Fibroblast of lung (primary cell): ENCODE measurements around the gene B4GALT2. TPM values are rescaled to one million over a fixed set of nuclear protein-coding genes. Genes with fewer than 3 reads are reported as not detected.

ENCODE experiments used
- DNase-seq, 2 donors: peaks; one replicate each; pipeline versions ENCODE4 v3.0.0 to v3.0.0-alpha.2; 2010; ENCODE audit warnings: low read depth in 2 of 2
- H2AFZ ChIP-seq: 2 replicates; pipeline ENCODE4 v1.5.1; 2012; ENCODE audit warnings: low read length, control low read depth, inconsistent platforms
- H3K27ac ChIP-seq: 2 replicates; pipeline ENCODE4 v1.5.1; 2011; ENCODE audit warnings: low read length, control low read depth; ENCODE audit not compliant: insufficient read depth
- H3K27me3 ChIP-seq: 2 replicates; pipeline ENCODE4 v1.5.1; 2011; ENCODE audit warnings: mild to moderate bottlenecking, low read length; ENCODE audit not compliant: control insufficient read depth, insufficient read depth
- H3K36me3 ChIP-seq: 2 replicates; pipeline ENCODE4 v1.5.1; 2011; ENCODE audit warnings: low read length; ENCODE audit not compliant: control insufficient read depth, insufficient read depth
- H3K4me1 ChIP-seq: 2 replicates; pipeline ENCODE4 v1.5.1; 2011; ENCODE audit warnings: low read length; ENCODE audit not compliant: control insufficient read depth, insufficient read depth; ENCODE audit errors: extremely low read depth
- H3K4me2 ChIP-seq: 2 replicates; pipeline ENCODE4 v1.5.1; 2011; ENCODE audit warnings: low read length, control low read depth; ENCODE audit not compliant: insufficient read depth; ENCODE audit errors: extremely low read depth
- H3K4me3 ChIP-seq, 4 experiments: fragments of 200-600 bp in 1 of 4; sonication (generic) in 1 of 4; replicated peaks in 1 of 4; 2 replicates each; pipeline ENCODE4 v1.5.1; 2011 to 2016; ENCODE audit warnings: low read length in 4 of 4, low read depth in 3 of 4, mild to moderate bottlenecking in 3 of 4, control low read depth in 2 of 4, inconsistent platforms in 1 of 4, mixed read lengths in 1 of 4; ENCODE audit not compliant: insufficient read depth in 1 of 4; ENCODE audit errors: control extremely low read depth in 1 of 4
- H3K79me2 ChIP-seq: 2 replicates; pipeline ENCODE4 v1.5.1; 2012; ENCODE audit warnings: mild to moderate bottlenecking, low read length, inconsistent platforms; ENCODE audit not compliant: control insufficient read depth, insufficient read depth
- H3K9ac ChIP-seq: 2 replicates; pipeline ENCODE4 v1.5.1; 2011; ENCODE audit warnings: mild to moderate bottlenecking, low read length, control low read depth; ENCODE audit not compliant: insufficient read depth
- H3K9me3 ChIP-seq: 2 replicates; pipeline ENCODE4 v1.5.1; 2012; ENCODE audit warnings: low read depth, low read length; ENCODE audit not compliant: control insufficient read depth, insufficient read depth
- H4K20me1 ChIP-seq: 2 replicates; pipeline ENCODE4 v1.5.1; 2011; ENCODE audit warnings: low read length; ENCODE audit not compliant: control insufficient read depth, insufficient read depth; ENCODE audit errors: extremely low read depth
- EZH2 ChIP-seq: IDR thresholded peaks from 2 replicates; pipeline ENCODE4 v1.5.1; 2012; ENCODE audit warnings: low read length, control low read depth, mild to moderate bottlenecking; ENCODE audit errors: missing control alignments
- polyA plus RNA-seq, 2 donors: library from polyadenylated mRNA; depleted of rRNA in 1 of 2; stranded (reverse) in 1 of 2; unstranded in 1 of 2; fragments of >200 nt; gene quantifications; 2 replicates each; pipeline ENCODE4 v1.2.1, GENCODE V29; 2011 to 2012; ENCODE audit warnings: missing spikeins in 1 of 2
- total RNA-seq: library from RNA; depleted of rRNA; stranded (reverse); fragments of >200 nt; gene quantifications from 2 replicates; pipeline ENCODE4 v1.2.1, GENCODE V29; 2014
- TF ChIP-seq, protein P1 (sequence below), 2 donors: IDR thresholded peaks in 1 of 2; conservative IDR thresholded peaks in 1 of 2; 1 replicate in 1 of 2; 2 replicates in 1 of 2; pipeline ENCODE4 v1.5.1; 2011 to 2012; ENCODE audit warnings: low read length in 2 of 2, control low read depth in 1 of 2, inconsistent platforms in 1 of 2, low read depth in 1 of 2, mild to moderate bottlenecking in 1 of 2

B4GALT2 gene
- total and polyA plus RNA-seq, 2 donors (not counting 1 experiment from before 2014, with no cell fraction given), result 40.6 to 55.0 TPM

DNA sequence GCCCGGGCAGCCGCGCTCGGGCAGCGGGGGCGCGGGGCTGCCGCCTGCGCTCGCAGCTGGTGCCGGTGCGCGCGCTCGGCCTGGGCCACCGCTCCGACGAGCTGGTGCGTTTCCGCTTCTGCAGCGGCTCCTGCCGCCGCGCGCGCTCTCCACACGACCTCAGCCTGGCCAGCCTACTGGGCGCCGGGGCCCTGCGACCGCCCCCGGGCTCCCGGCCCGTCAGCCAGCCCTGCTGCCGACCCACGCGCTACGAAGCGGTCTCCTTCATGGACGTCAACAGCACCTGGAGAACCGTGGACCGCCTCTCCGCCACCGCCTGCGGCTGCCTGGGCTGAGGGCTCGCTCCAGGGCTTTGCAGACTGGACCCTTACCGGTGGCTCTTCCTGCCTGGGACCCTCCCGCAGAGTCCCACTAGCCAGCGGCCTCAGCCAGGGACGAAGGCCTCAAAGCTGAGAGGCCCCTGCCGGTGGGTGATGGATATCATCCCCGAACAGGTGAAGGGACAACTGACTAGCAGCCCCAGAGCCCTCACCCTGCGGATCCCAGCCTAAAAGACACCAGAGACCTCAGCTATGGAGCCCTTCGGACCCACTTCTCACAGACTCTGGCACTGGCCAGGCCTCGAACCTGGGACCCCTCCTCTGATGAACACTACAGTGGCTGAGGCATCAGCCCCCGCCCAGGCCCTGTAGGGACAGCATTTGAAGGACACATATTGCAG is 42.4 kb upstream of the B4GALT2 start:
- H3K4me3 ChIP-seq, result peak overlapping the region in 2 of 4 experiments; percentile 6 to 33
- DNase-seq, result peak; percentile 21 to 45
- H3K4me1 ChIP-seq, result peaks cover 9% of the 10 kb centered on the region
- H3K79me2 ChIP-seq, result no peaks in the 10 kb centered on the region
- no peaks in the 10 kb centered on the region for H4K20me1 ChIP-seq
- no peaks in the 10 kb centered on the region for H3K9me3 ChIP-seq
- no peak overlapping the region for H3K9ac ChIP-seq
- TF ChIP-seq, protein P1, sequence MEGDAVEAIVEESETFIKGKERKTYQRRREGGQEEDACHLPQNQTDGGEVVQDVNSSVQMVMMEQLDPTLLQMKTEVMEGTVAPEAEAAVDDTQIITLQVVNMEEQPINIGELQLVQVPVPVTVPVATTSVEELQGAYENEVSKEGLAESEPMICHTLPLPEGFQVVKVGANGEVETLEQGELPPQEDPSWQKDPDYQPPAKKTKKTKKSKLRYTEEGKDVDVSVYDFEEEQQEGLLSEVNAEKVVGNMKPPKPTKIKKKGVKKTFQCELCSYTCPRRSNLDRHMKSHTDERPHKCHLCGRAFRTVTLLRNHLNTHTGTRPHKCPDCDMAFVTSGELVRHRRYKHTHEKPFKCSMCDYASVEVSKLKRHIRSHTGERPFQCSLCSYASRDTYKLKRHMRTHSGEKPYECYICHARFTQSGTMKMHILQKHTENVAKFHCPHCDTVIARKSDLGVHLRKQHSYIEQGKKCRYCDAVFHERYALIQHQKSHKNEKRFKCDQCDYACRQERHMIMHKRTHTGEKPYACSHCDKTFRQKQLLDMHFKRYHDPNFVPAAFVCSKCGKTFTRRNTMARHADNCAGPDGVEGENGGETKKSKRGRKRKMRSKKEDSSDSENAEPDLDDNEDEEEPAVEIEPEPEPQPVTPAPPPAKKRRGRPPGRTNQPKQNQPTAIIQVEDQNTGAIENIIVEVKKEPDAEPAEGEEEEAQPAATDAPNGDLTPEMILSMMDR (conservative IDR thresholded peaks at IDR 0.05 in 1 of 2, IDR thresholded peaks at IDR 0.05 in 1 of 2; ENCODE audit: low read depth in 1 of 2, low read length in 2 of 2), result peak in 1 of 2 donors; percentile 7
- TF ChIP-seq EZH2, result no peak
- no peaks in the 10 kb centered on the region for H3K27me3 ChIP-seq
- H3K27ac ChIP-seq, result no peak overlapping the region
- H2AFZ ChIP-seq, result no peak overlapping the region
- no peak overlapping the region for H3K4me2 ChIP-seq
- no peaks in the 10 kb centered on the region for H3K36me3 ChIP-seq

DNA sequence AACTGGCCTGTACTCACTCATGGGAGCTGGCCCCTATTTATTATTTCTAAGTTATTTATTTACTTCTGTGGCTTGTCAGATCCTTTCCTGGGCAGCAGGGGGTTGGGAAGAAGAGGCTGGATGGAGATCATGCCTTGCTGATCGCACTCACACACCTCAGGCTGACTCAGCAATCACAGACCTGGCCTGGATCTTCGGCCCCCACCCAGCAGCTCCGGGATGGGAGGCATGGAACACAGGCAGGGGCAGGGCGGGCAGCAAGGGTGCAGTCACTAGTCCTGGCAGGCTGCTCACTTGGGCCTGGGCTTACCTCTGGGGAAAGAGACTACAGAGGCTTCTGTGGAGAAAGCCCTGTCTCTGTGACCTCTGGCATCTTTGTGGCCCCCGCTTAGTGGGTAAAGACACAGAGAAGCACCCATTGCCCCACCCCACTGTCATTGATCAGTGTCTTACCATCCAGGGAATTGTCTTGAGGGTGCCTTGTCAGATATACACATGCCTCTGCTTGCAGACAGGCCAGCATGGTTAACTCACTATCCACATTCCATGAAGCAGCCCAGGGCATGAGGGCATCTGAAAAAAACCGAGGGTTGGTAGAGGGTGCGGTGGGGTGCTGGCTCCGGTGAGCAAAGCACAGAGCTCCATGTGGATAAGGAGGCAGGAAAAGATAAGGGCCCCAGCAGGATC is 41.7 kb upstream of the B4GALT2 start:
- no peak overlapping the region for H3K9ac ChIP-seq
- H3K79me2 ChIP-seq, result no peaks in the 10 kb centered on the region
- H2AFZ ChIP-seq, result no peak overlapping the region
- H3K4me1 ChIP-seq, result peaks cover 9% of the 10 kb centered on the region
- no peak for DNase-seq
- no peak overlapping the region for H3K4me2 ChIP-seq
- TF ChIP-seq, protein P1 (conservative IDR thresholded peaks at IDR 0.05 in 1 of 2, IDR thresholded peaks at IDR 0.05 in 1 of 2; ENCODE audit: low read depth in 1 of 2, low read length in 2 of 2), result no peak
- no peak for TF ChIP-seq EZH2
- H3K4me3 ChIP-seq, result no peak overlapping the region
- H3K27ac ChIP-seq, result no peak overlapping the region
- no peaks in the 10 kb centered on the region for H3K9me3 ChIP-seq
- no peaks in the 10 kb centered on the region for H4K20me1 ChIP-seq
- no peaks in the 10 kb centered on the region for H3K36me3 ChIP-seq
- H3K27me3 ChIP-seq, result no peaks in the 10 kb centered on the region

DNA sequence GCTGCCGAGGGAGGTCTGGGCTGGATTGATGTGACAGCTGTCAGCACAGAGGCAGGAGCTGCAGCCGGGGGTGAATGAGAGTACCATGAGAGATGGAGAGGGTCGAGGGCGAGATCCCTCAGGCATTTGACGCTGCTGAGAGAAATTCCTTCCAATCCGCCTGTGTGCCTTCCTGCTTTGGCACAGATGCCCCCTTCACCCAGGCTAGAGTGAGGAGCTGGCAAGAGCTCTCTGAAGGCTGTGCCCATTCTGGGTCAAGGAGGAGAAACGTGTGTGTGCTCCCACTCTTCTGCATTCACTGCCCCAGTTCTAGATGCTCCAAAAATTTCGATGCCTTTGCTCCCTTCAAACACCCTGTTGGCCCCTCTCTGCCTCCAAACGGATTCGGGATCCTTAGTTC is 40.6 kb upstream of the B4GALT2 start:
- TF ChIP-seq, protein P1 (conservative IDR thresholded peaks at IDR 0.05 in 1 of 2, IDR thresholded peaks at IDR 0.05 in 1 of 2; ENCODE audit: low read depth in 1 of 2, low read length in 2 of 2), result no peak
- no peak for TF ChIP-seq EZH2
- no peaks in the 10 kb centered on the region for H3K36me3 ChIP-seq
- H4K20me1 ChIP-seq, result no peaks in the 10 kb centered on the region
- H3K9ac ChIP-seq, result no peak overlapping the region
- H3K9me3 ChIP-seq, result no peaks in the 10 kb centered on the region
- H3K79me2 ChIP-seq, result no peaks in the 10 kb centered on the region
- H3K4me3 ChIP-seq, result no peak overlapping the region
- no peaks in the 10 kb centered on the region for H3K27me3 ChIP-seq
- H3K27ac ChIP-seq, result no peak overlapping the region
- no peaks in the 10 kb centered on the region for H3K4me1 ChIP-seq
- no peak overlapping the region for H2AFZ ChIP-seq
- no peak for DNase-seq
- H3K4me2 ChIP-seq, result no peak overlapping the region
